CD14-positive monocyte (primary cell): ENCODE data around the gene MGAT5. TPM values are rescaled to one million over a fixed set of nuclear protein-coding genes. Genes with fewer than 3 reads are reported as not detected.

Experiments used
- DNase-seq, 3 donors: peaks; one replicate each; pipeline ENCODE4 v3.0.0-alpha.2; 2011 to 2022
- H2AFZ ChIP-seq: 2 replicates; pipeline ENCODE4 v1.6.0; 2012; ENCODE audit warnings: mild to moderate bottlenecking, low read depth, low read length, inconsistent platforms; ENCODE audit not compliant: insufficient read depth, poor library complexity, severe bottlenecking
- H3K27ac ChIP-seq, 2 donors: 1 replicate in 1 of 2; 2 replicates in 1 of 2; pipeline ENCODE4 v1.5.1; 2012 to 2013; ENCODE audit warnings: low read length in 2 of 2, control low read depth in 1 of 2, inconsistent platforms in 1 of 2, low read depth in 1 of 2, mild to moderate bottlenecking in 1 of 2
- H3K27me3 ChIP-seq, 2 donors: one replicate each; pipeline versions ENCODE4 v1.6.0 to v1.6.1; 2011 to 2013; ENCODE audit warnings: low read length in 2 of 2; ENCODE audit not compliant: control insufficient read depth in 2 of 2, insufficient read depth in 2 of 2
- H3K36me3 ChIP-seq, 2 donors: replicated peaks in 1 of 2; 1 replicate in 1 of 2; 2 replicates in 1 of 2; pipeline versions ENCODE4 v1.5.1 to v1.6.1; 2012 to 2013; ENCODE audit warnings: low read length in 2 of 2, control low read depth in 1 of 2, inconsistent platforms in 1 of 2, mild to moderate bottlenecking in 1 of 2; ENCODE audit not compliant: insufficient read depth in 2 of 2, control insufficient read depth in 1 of 2
- H3K4me1 ChIP-seq, 2 donors: 1 replicate in 1 of 2; 2 replicates in 1 of 2; pipeline versions ENCODE4 v1.5.1 to v1.6.1; 2012 to 2013; ENCODE audit warnings: low read length in 2 of 2, control low read depth in 1 of 2, inconsistent platforms in 1 of 2, mild to moderate bottlenecking in 1 of 2, moderate library complexity in 1 of 2; ENCODE audit not compliant: insufficient read depth in 2 of 2, control insufficient read depth in 1 of 2
- H3K4me2 ChIP-seq: replicated peaks from 2 replicates; pipeline ENCODE3; 2012; ENCODE audit warnings: low read length, moderate library complexity, mild to moderate bottlenecking; ENCODE audit not compliant: poor library complexity, severe bottlenecking; ENCODE audit errors: extremely low read depth
- H3K4me3 ChIP-seq, 3 experiments: fragments of 200-600 bp in 1 of 3; sonication (generic) in 1 of 3; replicated peaks in 1 of 3; 1 replicate in 2 of 3; 2 replicates in 1 of 3; pipeline ENCODE4 v1.5.1; 2011 to 2013; ENCODE audit warnings: low read length in 3 of 3, mild to moderate bottlenecking in 3 of 3, control low read depth in 2 of 3, low read depth in 2 of 3, inconsistent platforms in 1 of 3, moderate library complexity in 1 of 3
- H3K79me2 ChIP-seq: 2 replicates; pipeline ENCODE4 v1.6.0; 2012; ENCODE audit warnings: mild to moderate bottlenecking, control low read depth, inconsistent platforms, low read length, moderate library complexity; ENCODE audit not compliant: insufficient read depth
- H3K9ac ChIP-seq: 2 replicates; pipeline ENCODE4 v1.6.0; 2017; ENCODE audit warnings: low read length, mild to moderate bottlenecking; ENCODE audit not compliant: insufficient read depth, poor library complexity, severe bottlenecking
- H3K9me3 ChIP-seq, 2 donors: replicated peaks in 1 of 2; 1 replicate in 1 of 2; 2 replicates in 1 of 2; pipeline versions ENCODE4 v1.5.1 to v1.6.1; 2012 to 2013; ENCODE audit warnings: low read length in 2 of 2, control low read depth in 1 of 2; ENCODE audit not compliant: control insufficient read depth in 1 of 2, insufficient read depth in 1 of 2
- H4K20me1 ChIP-seq: 2 replicates; pipeline ENCODE4 v1.6.0; 2012; ENCODE audit warnings: mild to moderate bottlenecking, low read length, control low read depth, moderate library complexity; ENCODE audit not compliant: insufficient read depth
- H3K27ac Mint-ChIP-seq, 7 donors: one replicate each; pipeline ENCODE4 v1.8.0; 2020; ENCODE audit warnings: mild to moderate bottlenecking in 7 of 7, mixed read lengths in 7 of 7, moderate library complexity in 6 of 7, inconsistent platforms in 2 of 7
- H3K27me3 Mint-ChIP-seq, 3 donors: one replicate each; pipeline ENCODE4 v1.8.0; 2021 to 2022; ENCODE audit warnings: low read depth in 3 of 3, mild to moderate bottlenecking in 3 of 3, mixed read lengths in 3 of 3, moderate library complexity in 3 of 3, inconsistent platforms in 1 of 3
- H3K36me3 Mint-ChIP-seq, 2 donors: one replicate each; pipeline ENCODE4 v1.8.0; 2020; ENCODE audit warnings: mixed read lengths in 2 of 2, inconsistent platforms in 1 of 2, mild to moderate bottlenecking in 1 of 2
- H3K4me1 Mint-ChIP-seq: one replicate; pipeline ENCODE4 v1.8.0; 2020; ENCODE audit warnings: mild to moderate bottlenecking, mixed read lengths
- H3K4me3 Mint-ChIP-seq, 2 donors: one replicate each; pipeline ENCODE4 v1.8.0; 2020; ENCODE audit warnings: mild to moderate bottlenecking in 2 of 2, mixed read lengths in 2 of 2, moderate library complexity in 1 of 2
- H3K9me3 Mint-ChIP-seq, 7 donors: one replicate each; pipeline ENCODE4 v1.8.0; 2020 to 2022; ENCODE audit warnings: mixed read lengths in 7 of 7, mild to moderate bottlenecking in 6 of 7, moderate library complexity in 6 of 7, inconsistent platforms in 2 of 7
- WGBS: methylation state at CpG from one replicate; pipeline ENCODE4 v1.1.5; 2013; ENCODE audit warnings: missing lambda C conversion rate; ENCODE audit not compliant: insufficient coverage; 5-methylcytosine and 5-hydroxymethylcytosine counted together
- intact Hi-C, 2 donors: fragments of 100-400 bp; cut with micrococcal nuclease; formaldehyde crosslinking; loops; one replicate each; pipeline versions ENCODE4 v1.15.0 to v1.15.1; 2023
- polyA plus RNA-seq, 3 donors: library from polyadenylated mRNA; depleted of rRNA in 1 of 3; unstranded in 2 of 3; stranded (reverse) in 1 of 3; fragments of 300-500 nt in 2 of 3; fragments of >200 nt in 1 of 3; fragmentation: Illumina TruSeq in 2 of 3; gene quantifications; 1 replicate in 2 of 3; 2 replicates in 1 of 3; pipeline ENCODE4 v1.2.3, GENCODE V29; 2012 to 2021
- TF ChIP-seq, protein P1 (sequence below): fragments of 200-600 bp; IDR thresholded peaks from one replicate; pipeline ENCODE4 v1.8.0; 2022; ENCODE audit warnings: antibody characterized with exemption, mild to moderate bottlenecking

MGAT5 gene
- polyA plus RNA-seq, 3 donors, result 1.9 to 6.6 (median 2.4) TPM

DNA sequence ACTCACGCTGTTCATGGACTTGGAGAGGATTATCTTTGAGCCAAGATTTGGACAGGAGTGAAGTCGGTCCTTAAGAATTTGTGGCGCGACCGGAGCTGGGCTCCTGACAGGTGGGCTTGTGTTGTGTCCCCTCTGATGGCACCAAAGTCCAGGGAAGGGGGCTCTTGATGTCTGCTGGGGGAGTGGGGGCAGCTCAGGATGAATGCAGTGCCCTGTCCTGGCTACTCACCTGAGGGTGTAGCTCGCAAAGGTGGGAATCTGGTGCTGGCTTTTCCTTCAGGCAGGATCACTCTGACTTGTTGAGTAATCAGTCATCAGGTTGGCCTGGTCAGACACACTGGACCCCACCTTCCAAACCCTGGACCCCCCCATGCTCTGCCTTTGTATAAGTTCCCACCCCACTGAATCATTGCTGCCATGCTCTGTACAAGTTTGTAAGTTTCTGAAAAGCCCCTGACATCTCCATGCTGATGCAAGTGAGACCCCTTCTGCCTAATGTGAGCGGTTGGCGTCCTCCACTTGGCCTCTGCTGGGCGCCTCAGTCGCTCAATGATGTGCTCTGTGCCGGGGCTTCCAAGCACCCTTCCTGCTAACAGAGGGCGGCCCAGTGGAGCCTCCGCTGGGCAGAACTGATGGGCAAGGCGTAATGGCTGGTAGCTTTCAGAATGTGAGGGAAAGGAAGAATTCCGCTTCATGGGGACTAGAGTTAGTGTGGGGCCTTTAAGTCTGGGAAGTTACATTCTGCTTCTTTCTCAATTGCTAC lies 196.1 kb downstream of the MGAT5 start:
- intact Hi-C loops, result loop anchor here (2.0 to 5.0 kb wide), 2 partner anchors 447 kb away; no protein-coding TSS in a partner anchor
- Histone ChIP-seq H3K27ac (no peak overlapping the region), H3K36me3 (peaks cover 10 to 57% of the 10 kb centered on the region in 2 donors), H3K9ac (no peak overlapping the region), H3K27me3 (no peaks in the 10 kb centered on the region), H3K4me1 (no peaks in the 10 kb centered on the region), H3K4me2 (no peak overlapping the region), H4K20me1 (no peaks in the 10 kb centered on the region), H3K9me3 (no peaks in the 10 kb centered on the region), H3K4me3 (no peak overlapping the region), H2AFZ (no peak overlapping the region), H3K79me2 (no peaks in the 10 kb centered on the region)
- Mint-ChIP-seq H3K4me1 (no peaks in the 10 kb centered on the region), H3K4me3 (no peak overlapping the region), H3K9me3 (no peaks in the 10 kb centered on the region), H3K36me3 (peaks cover 39 to 51% of the 10 kb centered on the region in 2 donors), H3K27ac (peak overlapping the region in 2 of 7 donors; percentile 30 to 63), H3K27me3 (peaks cover 0 to 4% (median 1%) of the 10 kb centered on the region in 3 donors)
- no peak for DNase-seq
- 98% methylated on average over 14 of the region's 15 CpGs for WGBS
- TF ChIP-seq, protein P1, sequence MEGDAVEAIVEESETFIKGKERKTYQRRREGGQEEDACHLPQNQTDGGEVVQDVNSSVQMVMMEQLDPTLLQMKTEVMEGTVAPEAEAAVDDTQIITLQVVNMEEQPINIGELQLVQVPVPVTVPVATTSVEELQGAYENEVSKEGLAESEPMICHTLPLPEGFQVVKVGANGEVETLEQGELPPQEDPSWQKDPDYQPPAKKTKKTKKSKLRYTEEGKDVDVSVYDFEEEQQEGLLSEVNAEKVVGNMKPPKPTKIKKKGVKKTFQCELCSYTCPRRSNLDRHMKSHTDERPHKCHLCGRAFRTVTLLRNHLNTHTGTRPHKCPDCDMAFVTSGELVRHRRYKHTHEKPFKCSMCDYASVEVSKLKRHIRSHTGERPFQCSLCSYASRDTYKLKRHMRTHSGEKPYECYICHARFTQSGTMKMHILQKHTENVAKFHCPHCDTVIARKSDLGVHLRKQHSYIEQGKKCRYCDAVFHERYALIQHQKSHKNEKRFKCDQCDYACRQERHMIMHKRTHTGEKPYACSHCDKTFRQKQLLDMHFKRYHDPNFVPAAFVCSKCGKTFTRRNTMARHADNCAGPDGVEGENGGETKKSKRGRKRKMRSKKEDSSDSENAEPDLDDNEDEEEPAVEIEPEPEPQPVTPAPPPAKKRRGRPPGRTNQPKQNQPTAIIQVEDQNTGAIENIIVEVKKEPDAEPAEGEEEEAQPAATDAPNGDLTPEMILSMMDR, result no peak

DNA sequence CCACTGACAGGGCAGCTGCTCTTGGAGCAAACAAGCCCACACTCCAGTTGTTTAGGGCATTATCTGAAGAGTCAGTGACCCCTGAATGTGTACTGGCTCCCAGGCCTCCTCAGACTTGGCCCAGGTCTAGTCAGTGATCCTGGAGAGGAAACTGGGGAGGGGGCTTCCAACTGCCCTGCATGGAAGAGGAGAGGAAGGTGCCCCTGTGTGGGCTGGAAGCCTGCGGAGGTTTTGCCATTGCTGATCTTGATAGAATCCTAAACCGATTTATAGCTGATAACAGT lies 197.4 kb downstream of the MGAT5 start:
- no peaks in the 10 kb centered on the region for H3K4me1 ChIP-seq
- intact Hi-C loops, result loop anchor here (2.0 to 5.0 kb wide), 2 partner anchors 446 kb away; no protein-coding TSS in a partner anchor
- H3K36me3 ChIP-seq, result peaks cover 6 to 45% of the 10 kb centered on the region in 2 donors
- H3K4me2 ChIP-seq, result no peak overlapping the region
- Mint-ChIP-seq H3K4me1 (no peaks in the 10 kb centered on the region), H3K27ac (peak overlapping the region in 1 of 7 donors; percentile 62), H3K36me3 (peaks cover 37 to 45% of the 10 kb centered on the region in 2 donors), H3K4me3 (no peak overlapping the region), H3K9me3 (no peaks in the 10 kb centered on the region), H3K27me3 (peaks cover 0 to 4% (median 1%) of the 10 kb centered on the region in 3 donors)
- no peaks in the 10 kb centered on the region for H3K27me3 ChIP-seq
- no peak for DNase-seq
- H3K27ac ChIP-seq, result no peak overlapping the region
- no peak overlapping the region for H2AFZ ChIP-seq
- H3K9ac ChIP-seq, result no peak overlapping the region
- H3K4me3 ChIP-seq, result no peak overlapping the region
- 0% methylated on average over 1 of the region's 2 CpGs for WGBS
- H4K20me1 ChIP-seq, result no peaks in the 10 kb centered on the region
- H3K79me2 ChIP-seq, result no peaks in the 10 kb centered on the region
- H3K9me3 ChIP-seq, result no peaks in the 10 kb centered on the region
- TF ChIP-seq, protein P1, result no peak
